ENCODE measurements around the gene PKP1.

Gene PKP1

GRCh38 chr1:201324306-201324705, 41.0 kb downstream of the PKP1 start:
- FAIRE-seq (no peak), DNase-seq (ENCODE audit: extremely low spot score, insufficient read length, low read depth) (no peak)

- FAIRE-seq (no peak), DNase-seq (ENCODE audit: extremely low spot score, insufficient read length, low read depth) (no peak)
Observed at GRCh38 chr1:201324821-201325677, 41.7 kb downstream of the PKP1 start.

GRCh38 chr1:201325678-201326060, 42.4 kb downstream of the PKP1 start:
- DNase-seq (ENCODE audit: extremely low spot score, insufficient read length, low read depth), result no peak
- FAIRE-seq, result no peak

GRCh38 chr1:201326710-201327109, 43.4 kb downstream of the PKP1 start:
- no peak for FAIRE-seq
- DNase-seq (ENCODE audit: extremely low spot score, insufficient read length, low read depth), result no peak

GRCh38 chr1:201327687-201328240, 44.5 kb downstream of the PKP1 start:
- FAIRE-seq, result no peak
- no peak for DNase-seq (ENCODE audit: extremely low spot score, insufficient read length, low read depth)

GRCh38 chr1:201328576-201328975, 45.3 kb downstream of the PKP1 start:
- FAIRE-seq, result no peak
- no peak for DNase-seq (ENCODE audit: extremely low spot score, insufficient read length, low read depth)

DNA sequence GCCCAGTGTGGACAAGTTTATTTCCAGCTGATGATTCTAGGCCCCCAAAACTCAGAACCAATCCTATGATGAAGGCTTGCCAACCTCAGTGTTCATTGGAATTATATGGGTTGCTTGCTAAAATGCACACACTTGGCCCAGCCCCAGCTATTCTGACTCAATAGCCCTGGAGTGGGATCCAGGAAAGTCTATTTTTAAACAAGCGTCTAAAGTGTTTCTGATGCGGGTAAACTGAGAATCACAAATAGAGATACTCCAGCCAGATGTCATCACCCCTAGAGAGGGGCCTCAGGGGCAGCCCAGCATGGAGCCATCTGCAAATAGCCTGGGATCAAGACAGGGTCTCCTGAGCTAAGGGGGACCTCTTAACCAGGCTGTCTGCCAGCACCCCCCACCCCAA, 46.0 kb downstream of the PKP1 start:
- no peak for FAIRE-seq

GRCh38 chr1:201329801-201330200, 46.5 kb downstream of the PKP1 start:
- FAIRE-seq (no peak), DNase-seq (ENCODE audit: extremely low spot score, insufficient read length, low read depth) (no peak)

More for the DNA sequence above, 46.0 kb downstream of the PKP1 start:
- no peak for DNase-seq (ENCODE audit: extremely low spot score, insufficient read length, low read depth)

GRCh38 chr1:201330541-201330940, 47.2 kb downstream of the PKP1 start:
- no peak for FAIRE-seq
- DNase-seq (ENCODE audit: extremely low spot score, insufficient read length, low read depth), result no peak

- no peak for FAIRE-seq
Observed at GRCh38 chr1:201331166-201331565, 47.9 kb downstream of the PKP1 start.

DNA sequence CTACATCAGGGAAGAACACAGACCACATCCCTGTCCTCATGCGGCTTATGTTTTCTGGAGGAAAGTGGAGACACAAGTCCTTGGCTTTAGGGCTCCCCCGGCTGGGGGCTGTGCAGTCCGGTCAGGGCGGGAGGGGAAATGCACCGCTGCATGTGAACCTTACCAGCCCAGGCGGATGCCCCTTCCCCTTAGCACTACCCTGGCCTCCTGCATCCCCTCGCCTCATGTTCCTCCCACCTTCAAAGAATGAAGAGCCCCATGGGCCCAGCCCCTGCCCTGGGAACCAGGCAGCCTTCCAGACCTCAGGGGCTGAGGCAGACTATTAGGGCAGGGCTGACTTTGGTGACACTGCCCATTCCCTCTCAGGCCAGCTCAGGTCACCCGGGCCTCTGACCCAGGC, 48.7 kb downstream of the PKP1 start:
- no peak for FAIRE-seq
- no peak for DNase-seq (ENCODE audit: extremely low spot score, insufficient read length, low read depth)

More at GRCh38 chr1:201331166-201331565, 47.9 kb downstream of the PKP1 start:
- no peak for DNase-seq (ENCODE audit: extremely low spot score, insufficient read length, low read depth)

DNA sequence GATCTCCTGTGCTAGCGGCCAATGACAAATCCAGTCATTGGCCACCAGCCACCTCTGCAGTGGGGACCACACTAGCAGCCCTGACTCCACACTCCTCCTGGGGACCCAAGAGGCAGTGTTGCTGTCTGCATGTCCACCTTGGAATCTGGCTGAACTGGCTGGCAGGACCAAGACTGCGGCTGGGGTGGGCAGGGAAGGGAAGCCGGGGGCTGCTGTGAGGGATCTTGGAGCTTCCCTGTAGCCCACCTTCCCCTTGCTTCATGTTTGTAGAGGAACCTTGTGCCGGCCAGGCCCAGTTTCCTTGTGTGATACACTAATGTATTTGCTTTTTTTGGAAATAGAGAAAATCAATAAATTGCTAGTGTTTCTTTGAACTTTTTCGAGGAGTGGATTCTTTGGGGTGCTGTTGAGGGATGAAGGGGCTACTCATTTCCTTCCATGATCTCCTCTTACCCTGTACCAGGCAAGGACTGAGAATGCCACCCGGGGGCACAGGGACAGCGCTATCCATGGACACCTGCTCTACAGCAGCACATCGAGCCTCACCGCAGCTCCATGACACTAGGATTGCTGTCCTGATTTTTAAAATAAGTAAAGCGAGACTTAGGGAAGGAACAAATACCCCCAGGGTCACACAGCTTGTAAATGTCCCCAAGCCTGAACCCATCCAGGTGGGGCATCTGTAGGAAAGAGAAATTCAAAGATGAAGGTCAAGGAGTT, 49.5 kb downstream of the PKP1 start:
- no peak for FAIRE-seq
- no peak for DNase-seq (ENCODE audit: extremely low spot score, insufficient read length, low read depth)

- FAIRE-seq, result no peak
- DNase-seq (ENCODE audit: extremely low spot score, insufficient read length, low read depth), result no peak
Observed at GRCh38 chr1:201334325-201335173, 51.2 kb downstream of the PKP1 start.

- no peak for DNase-seq (ENCODE audit: extremely low spot score, insufficient read length, low read depth)
- FAIRE-seq, result no peak
Observed at GRCh38 chr1:201335174-201335870, 52.0 kb downstream of the PKP1 start.

- DNase-seq (ENCODE audit: extremely low spot score, insufficient read length, low read depth) (no peak), FAIRE-seq (no peak)
Observed at GRCh38 chr1:201335901-201336300, 52.6 kb downstream of the PKP1 start.

GRCh38 chr1:201336711-201337450, 53.6 kb downstream of the PKP1 start:
- no peak for FAIRE-seq
- no peak for DNase-seq (ENCODE audit: extremely low spot score, insufficient read length, low read depth)

DNA sequence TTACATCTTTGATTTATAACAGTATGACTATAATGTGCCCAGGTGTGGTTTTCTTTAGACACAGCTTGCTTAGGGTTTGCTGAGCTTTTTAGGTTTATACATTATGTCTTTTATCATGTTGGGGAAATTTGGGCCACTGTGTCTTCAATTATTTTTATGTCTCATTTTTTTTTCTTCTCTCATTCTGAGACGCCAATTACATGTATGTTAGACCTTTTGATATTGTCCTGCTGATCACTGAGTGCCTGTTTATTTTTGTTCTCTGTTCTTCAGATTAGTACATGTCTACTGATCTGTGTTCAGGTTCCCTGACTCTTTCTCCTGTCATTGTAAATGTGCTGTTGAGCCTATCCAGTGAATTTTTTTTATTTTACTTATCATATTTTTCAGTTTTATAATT, 58.1 kb downstream of the PKP1 start:
- FAIRE-seq (no peak), DNase-seq (ENCODE audit: extremely low spot score, insufficient read length, low read depth) (no peak)

GRCh38 chr1:201344206-201345080, 61.1 kb downstream of the PKP1 start:
- DNase-seq (ENCODE audit: extremely low spot score, insufficient read length, low read depth) (no peak), FAIRE-seq (no peak)
